Nephron (organoid): ENCODE results near the gene CDK4.
"Not testable (repeated sequence)": the region's sequence is repeated elsewhere in the genome, so short reads cannot be mapped to it uniquely, and the experiment has no call there.

Source experiments
- H3K27ac Mint-ChIP-seq, 3 experiments: 2 replicates each; pipeline ENCODE4 v1.8.0; 2020; ENCODE audit warnings: mixed read lengths in 3 of 3, mild to moderate bottlenecking in 2 of 3, moderate library complexity in 1 of 3
- H3K27me3 Mint-ChIP-seq: 2 replicates; pipeline ENCODE4 v1.8.0; 2021; ENCODE audit warnings: low read depth, mild to moderate bottlenecking, moderate library complexity, mixed read lengths
- H3K36me3 Mint-ChIP-seq: 2 replicates; pipeline ENCODE4 v1.8.0; 2020; ENCODE audit warnings: low read depth, mixed read lengths
- H3K4me1 Mint-ChIP-seq: 2 replicates; pipeline ENCODE4 v1.8.0; 2020; ENCODE audit warnings: mixed read lengths
- H3K4me3 Mint-ChIP-seq, 3 experiments: 2 replicates each; pipeline ENCODE4 v1.8.0; 2020; ENCODE audit warnings: mild to moderate bottlenecking in 3 of 3, mixed read lengths in 3 of 3, moderate library complexity in 2 of 3
- H3K9me3 Mint-ChIP-seq: 2 replicates; pipeline ENCODE4 v1.8.0; 2020; ENCODE audit warnings: mixed read lengths
- CTCF ChIP-seq, 3 experiments: fragments of 200-600 bp; sonication (generic); IDR thresholded peaks; one replicate each; pipeline ENCODE4 v1.5.0; 2021; ENCODE audit warnings: antibody characterized with exemption in 3 of 3; ENCODE audit not compliant: unreplicated experiment in 3 of 3

Gene CDK4

GRCh38 chr12:57715786-57716185 is 36.3 kb downstream of the CDK4 start:
- Mint-ChIP-seq H3K9me3 (peaks cover 7% of the 10 kb centered on the region), H3K4me1 (no peaks in the 10 kb centered on the region), H3K27ac (no peak overlapping the region), H3K4me3 (no peak overlapping the region), H3K27me3 (no peaks in the 10 kb centered on the region), H3K36me3 (peaks cover 59% of the 10 kb centered on the region)
- TF ChIP-seq CTCF (IDR thresholded peaks at IDR 0.05; ENCODE audit: unreplicated experiment in 3 of 3), result no peak

GRCh38 chr12:57715036-57715748 is 36.9 kb downstream of the CDK4 start:
- H3K4me1 Mint-ChIP-seq, H3K9me3 Mint-ChIP-seq, H3K27ac Mint-ChIP-seq, H3K4me3 Mint-ChIP-seq, H3K27me3 Mint-ChIP-seq: not testable (repeated sequence)
- peaks cover 61% of the 10 kb centered on the region for H3K36me3 Mint-ChIP-seq

- Mint-ChIP-seq H3K27me3 (no peaks in the 10 kb centered on the region), H3K4me3 (no peak overlapping the region), H3K27ac (no peak overlapping the region), H3K4me1 (no peaks in the 10 kb centered on the region), H3K9me3 (peaks cover 7% of the 10 kb centered on the region), H3K36me3 (peaks cover 52% of the 10 kb centered on the region)
- TF ChIP-seq CTCF (IDR thresholded peaks at IDR 0.05; ENCODE audit: unreplicated experiment in 3 of 3), result no peak
Observed at GRCh38 chr12:57713209-57713608, 38.9 kb downstream of the CDK4 start.

- H3K27ac Mint-ChIP-seq, result no peak overlapping the region
- no peak for TF ChIP-seq CTCF (IDR thresholded peaks at IDR 0.05; ENCODE audit: unreplicated experiment in 3 of 3)
- no peaks in the 10 kb centered on the region for H3K4me1 Mint-ChIP-seq
- H3K27me3 Mint-ChIP-seq, result no peaks in the 10 kb centered on the region
- H3K36me3 Mint-ChIP-seq, result peaks cover 48% of the 10 kb centered on the region
- H3K4me3 Mint-ChIP-seq, result no peak overlapping the region
- H3K9me3 Mint-ChIP-seq, result peaks cover 7% of the 10 kb centered on the region
Observed at GRCh38 chr12:57712701-57713100, 39.4 kb downstream of the CDK4 start.

GRCh38 chr12:57708296-57708695 is 43.8 kb downstream of the CDK4 start:
- Mint-ChIP-seq H3K36me3 (peaks cover 69% of the 10 kb centered on the region), H3K27me3 (no peaks in the 10 kb centered on the region), H3K27ac (no peak overlapping the region), H3K4me1 (no peaks in the 10 kb centered on the region), H3K9me3 (peaks cover 14% of the 10 kb centered on the region), H3K4me3 (no peak overlapping the region)
- no peak for TF ChIP-seq CTCF (IDR thresholded peaks at IDR 0.05; ENCODE audit: unreplicated experiment in 3 of 3)

GRCh38 chr12:57707250-57707649 is 44.9 kb downstream of the CDK4 start:
- Mint-ChIP-seq H3K27ac (no peak overlapping the region), H3K27me3 (no peaks in the 10 kb centered on the region), H3K4me1 (no peaks in the 10 kb centered on the region), H3K9me3 (peaks cover 12% of the 10 kb centered on the region), H3K4me3 (no peak overlapping the region), H3K36me3 (peaks cover 69% of the 10 kb centered on the region)
- TF ChIP-seq CTCF (IDR thresholded peaks at IDR 0.05; ENCODE audit: unreplicated experiment in 3 of 3), result no peak
